Coronary artery (tissue), 2 donors: ENCODE measurements around the gene WNT2B.

ENCODE experiments used
- DNase-seq: peaks from one replicate; pipeline ENCODE4 v3.0.0-alpha.2; 2017; ENCODE audit warnings: low spot score
- H3K27ac ChIP-seq, 2 donors: fragments of 200-600 bp; sonication (generic); one replicate each; pipeline ENCODE4 v1.5.1; 2016 to 2019
- H3K4me3 ChIP-seq: fragments of 200-600 bp; sonication (generic); 2 replicates; pipeline ENCODE4 v1.5.1; 2016; ENCODE audit warnings: mild to moderate bottlenecking, moderate library complexity
- CTCF ChIP-seq: fragments of 200-600 bp; sonication (generic); IDR thresholded peaks from one replicate; pipeline ENCODE4 v1.5.1; 2019; ENCODE audit warnings: antibody characterized with exemption

Gene WNT2B

GRCh38 chr1:112515311-112516009 lies 6.7 kb downstream of the WNT2B start:
- Histone ChIP-seq H3K4me3 (no peak overlapping the region), H3K27ac (no peak overlapping the region)
- no peak for TF ChIP-seq CTCF
- no peak for DNase-seq

GRCh38 chr1:112516141-112516540 lies 7.4 kb downstream of the WNT2B start:
- DNase-seq: no peak
- H3K27ac ChIP-seq: no peak overlapping the region
- no peak overlapping the region for H3K4me3 ChIP-seq
- TF ChIP-seq CTCF: no peak

GRCh38 chr1:112517231-112517630 lies 8.5 kb downstream of the WNT2B start:
- H3K4me3 ChIP-seq: no peak overlapping the region
- no peak for TF ChIP-seq CTCF
- no peak overlapping the region for H3K27ac ChIP-seq
- no peak for DNase-seq

- no peak overlapping the region for H3K27ac ChIP-seq
- DNase-seq: no peak
- no peak for TF ChIP-seq CTCF
- no peak overlapping the region for H3K4me3 ChIP-seq
These were observed 8.9 kb downstream of the WNT2B start for GRCh38 chr1:112517646-112518045.

GRCh38 chr1:112518186-112518585 lies 9.4 kb downstream of the WNT2B start:
- no peak for DNase-seq
- TF ChIP-seq CTCF: no peak
- H3K4me3 ChIP-seq: no peak overlapping the region
- H3K27ac ChIP-seq: no peak overlapping the region

- DNase-seq: no peak
- no peak for TF ChIP-seq CTCF
- Histone ChIP-seq H3K27ac (no peak overlapping the region), H3K4me3 (no peak overlapping the region)
These were observed 11.4 kb downstream of the WNT2B start for GRCh38 chr1:112520166-112520565.

GRCh38 chr1:112522621-112523020 lies 13.9 kb downstream of the WNT2B start:
- Histone ChIP-seq H3K4me3 (no peak overlapping the region), H3K27ac (no peak overlapping the region)
- TF ChIP-seq CTCF: no peak
- no peak for DNase-seq
